ENCODE data around the gene ANGPTL4.

GRCh38 chr19:8401981-8402411 is 38.0 kb downstream of the ANGPTL4 start:
- TF ChIP-seq, protein P1, sequence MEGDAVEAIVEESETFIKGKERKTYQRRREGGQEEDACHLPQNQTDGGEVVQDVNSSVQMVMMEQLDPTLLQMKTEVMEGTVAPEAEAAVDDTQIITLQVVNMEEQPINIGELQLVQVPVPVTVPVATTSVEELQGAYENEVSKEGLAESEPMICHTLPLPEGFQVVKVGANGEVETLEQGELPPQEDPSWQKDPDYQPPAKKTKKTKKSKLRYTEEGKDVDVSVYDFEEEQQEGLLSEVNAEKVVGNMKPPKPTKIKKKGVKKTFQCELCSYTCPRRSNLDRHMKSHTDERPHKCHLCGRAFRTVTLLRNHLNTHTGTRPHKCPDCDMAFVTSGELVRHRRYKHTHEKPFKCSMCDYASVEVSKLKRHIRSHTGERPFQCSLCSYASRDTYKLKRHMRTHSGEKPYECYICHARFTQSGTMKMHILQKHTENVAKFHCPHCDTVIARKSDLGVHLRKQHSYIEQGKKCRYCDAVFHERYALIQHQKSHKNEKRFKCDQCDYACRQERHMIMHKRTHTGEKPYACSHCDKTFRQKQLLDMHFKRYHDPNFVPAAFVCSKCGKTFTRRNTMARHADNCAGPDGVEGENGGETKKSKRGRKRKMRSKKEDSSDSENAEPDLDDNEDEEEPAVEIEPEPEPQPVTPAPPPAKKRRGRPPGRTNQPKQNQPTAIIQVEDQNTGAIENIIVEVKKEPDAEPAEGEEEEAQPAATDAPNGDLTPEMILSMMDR (IDR thresholded peaks at IDR 0.05) = no peak
- no peak for TF ChIP-seq EZH2 (IDR thresholded peaks at IDR 0.05; ENCODE audit: borderline replicate concordance, insufficient read depth, low read depth, low read length, poor library complexity, severe bottlenecking)

Measured in B cell (primary cell).